HepG2 (cell line): ENCODE results near the gene HECTD4. TPM values are rescaled to one million over a fixed set of nuclear protein-coding genes. Genes with fewer than 3 reads are reported as not detected.
A peak's percentile ranks its signal among the peaks of the same experiment; 100 is the strongest.

Experiments used
- ARNT ChIP-seq: fragments of 450-650 bp; IDR thresholded peaks from 2 replicates; pipeline ENCODE4 v1.6.1; 2017
- ATM ChIP-seq: fragments of 450-650 bp; IDR thresholded peaks from 2 replicates; pipeline ENCODE4 v1.7.1; 2017; ENCODE audit warnings: mild to moderate bottlenecking, borderline replicate concordance
- CREB1 ChIP-seq, 2 experiments: fragments of 450-650 bp in 1 of 2; IDR thresholded peaks; 2 replicates each; pipeline ENCODE4 v1.6.1; 2016 to 2017; ENCODE audit warnings: control low read depth in 1 of 2, mild to moderate bottlenecking in 1 of 2, missing compliant biosample characterization in 1 of 2, missing genetic modification characterization in 1 of 2
- EHMT2 ChIP-seq: fragments of 200-600 bp; sonication (generic); IDR thresholded peaks from 2 replicates; pipeline ENCODE4 v1.7.0; 2017; ENCODE audit warnings: antibody characterized with exemption, low read depth, low read length, borderline replicate concordance
- HDAC6 ChIP-seq: fragments of 200-600 bp; sonication (generic); IDR thresholded peaks from 2 replicates; pipeline ENCODE4 v1.7.0; 2017; ENCODE audit warnings: mild to moderate bottlenecking, antibody characterized with exemption, low read length, low read depth
- HNRNPUL1 ChIP-seq: fragments of 200-400 bp; formaldehyde crosslinking; IDR thresholded peaks from 2 replicates; pipeline ENCODE4 v1.6.1; 2017; ENCODE audit warnings: low read depth, mild to moderate bottlenecking, low read length, moderate library complexity
- JUN ChIP-seq: sonication (generic); formaldehyde crosslinking; IDR thresholded peaks from 2 replicates; pipeline ENCODE4 v1.4.0; 2020; ENCODE audit warnings: mild to moderate bottlenecking, missing genetic modification reagents
- MED1 ChIP-seq: sonication (generic); formaldehyde crosslinking; IDR thresholded peaks from 2 replicates; pipeline ENCODE4 v1.4.0; 2020; ENCODE audit warnings: missing genetic modification reagents
- NONO ChIP-seq, 2 experiments: fragments of 450-650 bp in 1 of 2; sonication (generic) in 1 of 2; formaldehyde crosslinking in 1 of 2; IDR thresholded peaks in 1 of 2; conservative IDR thresholded peaks in 1 of 2; 2 replicates each; pipeline versions ENCODE4 v1.6.1 to v1.8.0; 2017 to 2022; ENCODE audit warnings: mild to moderate bottlenecking in 1 of 2, missing genetic modification reagents in 1 of 2, moderate library complexity in 1 of 2
- RBAK ChIP-seq: sonication (generic); formaldehyde crosslinking; IDR thresholded peaks from 2 replicates; pipeline ENCODE4 v1.5.1; 2020; ENCODE audit warnings: mild to moderate bottlenecking, missing genetic modification reagents
- RFX3 ChIP-seq: IDR thresholded peaks from 2 replicates; pipeline ENCODE4 v1.6.1; 2016; ENCODE audit warnings: missing biosample characterization, missing genetic modification reagents
- ZBTB38 ChIP-seq: sonication (generic); formaldehyde crosslinking; IDR thresholded peaks from 2 replicates; pipeline ENCODE4 v1.5.1; 2020; ENCODE audit warnings: mild to moderate bottlenecking, missing genetic modification reagents
- ZNF138 ChIP-seq: sonication (generic); formaldehyde crosslinking; IDR thresholded peaks from 2 replicates; pipeline ENCODE4 v1.5.0; 2020; ENCODE audit warnings: mild to moderate bottlenecking, low read depth, missing genetic modification reagents
- ZNF24 ChIP-seq: fragments of 450-650 bp; IDR thresholded peaks from 2 replicates; pipeline ENCODE4 v1.6.1; 2017; ENCODE audit warnings: antibody characterized with exemption, mild to moderate bottlenecking
- ZNF569 ChIP-seq: sonication (generic); formaldehyde crosslinking; IDR thresholded peaks from 2 replicates; pipeline ENCODE4 v1.5.0; 2020; ENCODE audit warnings: mild to moderate bottlenecking, missing genetic modification reagents, moderate library complexity, borderline replicate concordance
- ZNF570 ChIP-seq: sonication (generic); formaldehyde crosslinking; IDR thresholded peaks from 2 replicates; pipeline ENCODE4 v1.4.0; 2020; ENCODE audit warnings: mild to moderate bottlenecking, missing genetic modification reagents, borderline replicate concordance
- ZNF749 ChIP-seq: sonication (generic); formaldehyde crosslinking; IDR thresholded peaks from 2 replicates; pipeline ENCODE4 v1.8.0; 2022; ENCODE audit warnings: mild to moderate bottlenecking, missing genetic modification reagents, moderate library complexity, borderline replicate concordance
- ZNF773 ChIP-seq: sonication (generic); formaldehyde crosslinking; IDR thresholded peaks from 2 replicates; pipeline ENCODE4 v1.4.0; 2020; ENCODE audit warnings: missing genetic modification reagents, borderline replicate concordance
- polyA plus RNA-seq, 8 experiments: library from polyadenylated mRNA; depleted of rRNA in 3 of 8; stranded (reverse) in 7 of 8; unstranded in 1 of 8; fragments of >200 nt; fragmentation: Illumina TruSeq in 4 of 8; extraction: Trizol in 4 of 8; gene quantifications; 2 replicates each; pipeline versions ENCODE4 v1.2.1 to v1.2.3, GENCODE V29; 2011 to 2016; ENCODE audit warnings: low read depth in 4 of 8, missing spikeins in 1 of 8, mixed read lengths in 1 of 8; ENCODE audit not compliant: insufficient read depth in 1 of 8
- total RNA-seq, 5 experiments: library from RNA; depleted of rRNA; stranded (reverse); fragments of >200 nt; fragmentation: Illumina TruSeq; extraction: Trizol; gene quantifications; 2 replicates each; pipeline ENCODE4 v1.2.3, GENCODE V29; 2016; ENCODE audit warnings: low read depth in 1 of 5
- TF ChIP-seq, protein P1 (sequence below): sonication (generic); formaldehyde crosslinking; conservative IDR thresholded peaks from 2 replicates; pipeline ENCODE4 v1.8.1; 2023; ENCODE audit warnings: missing genetic modification reagents
- TF ChIP-seq, protein P2 (sequence below): sonication (generic); formaldehyde crosslinking; IDR thresholded peaks from 2 replicates; pipeline ENCODE4 v1.4.0; 2020; ENCODE audit warnings: missing genetic modification reagents, borderline replicate concordance
- TF ChIP-seq, protein P3 (sequence below): sonication (generic); formaldehyde crosslinking; IDR thresholded peaks from 2 replicates; pipeline ENCODE4 v1.5.0; 2020; ENCODE audit warnings: missing genetic modification reagents, mild to moderate bottlenecking, borderline replicate concordance
- TF ChIP-seq, protein P4 (sequence below): IDR thresholded peaks from 2 replicates; pipeline ENCODE4 v1.6.1; 2016; ENCODE audit warnings: mild to moderate bottlenecking
- TF ChIP-seq, protein P5 (sequence below): sonication (generic); formaldehyde crosslinking; IDR thresholded peaks from 2 replicates; pipeline ENCODE4 v1.8.0; 2022; ENCODE audit warnings: missing genetic modification reagents, low read depth, mild to moderate bottlenecking, borderline replicate concordance

HECTD4 gene
- total and polyA plus RNA-seq, 2 of the 13 experiments (the other 11 are each of a cell fraction or from before 2014, with no cell fraction given) = 9.0 to 11.4 TPM

DNA sequence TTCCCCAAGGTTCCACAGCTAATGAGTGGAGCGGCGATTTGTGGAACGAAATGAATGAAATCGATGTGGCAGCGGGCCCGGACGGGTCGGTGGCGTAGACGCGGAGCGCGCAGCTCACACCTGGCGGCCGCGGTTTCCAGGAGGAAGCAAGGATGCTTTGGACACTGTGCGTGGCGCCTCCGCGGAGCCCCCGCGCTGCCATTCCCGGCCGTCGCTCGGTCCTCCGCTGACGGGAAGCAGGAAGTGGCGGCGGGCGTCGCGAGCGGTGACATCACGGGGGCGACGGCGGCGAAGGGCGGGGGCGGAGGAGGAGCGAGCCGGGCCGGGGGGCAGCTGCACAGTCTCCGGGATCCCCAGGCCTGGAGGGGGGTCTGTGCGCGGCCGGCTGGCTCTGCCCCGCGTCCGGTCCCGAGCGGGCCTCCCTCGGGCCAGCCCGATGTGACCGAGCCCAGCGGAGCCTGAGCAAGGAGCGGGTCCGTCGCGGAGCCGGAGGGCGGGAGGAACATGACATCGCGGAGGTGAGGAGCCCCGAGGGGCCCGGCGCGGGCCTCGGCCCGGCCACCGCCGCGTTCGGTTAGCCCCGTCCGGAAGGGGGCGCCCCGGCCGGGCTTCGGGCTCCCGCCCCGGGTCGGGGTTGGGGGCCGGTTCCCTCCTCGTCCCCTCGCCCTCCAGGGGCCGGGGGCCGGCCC, 36.5 kb upstream of the HECTD4 start, which contains the start of gene PTPN11 (continued):
- TF ChIP-seq, protein P1, sequence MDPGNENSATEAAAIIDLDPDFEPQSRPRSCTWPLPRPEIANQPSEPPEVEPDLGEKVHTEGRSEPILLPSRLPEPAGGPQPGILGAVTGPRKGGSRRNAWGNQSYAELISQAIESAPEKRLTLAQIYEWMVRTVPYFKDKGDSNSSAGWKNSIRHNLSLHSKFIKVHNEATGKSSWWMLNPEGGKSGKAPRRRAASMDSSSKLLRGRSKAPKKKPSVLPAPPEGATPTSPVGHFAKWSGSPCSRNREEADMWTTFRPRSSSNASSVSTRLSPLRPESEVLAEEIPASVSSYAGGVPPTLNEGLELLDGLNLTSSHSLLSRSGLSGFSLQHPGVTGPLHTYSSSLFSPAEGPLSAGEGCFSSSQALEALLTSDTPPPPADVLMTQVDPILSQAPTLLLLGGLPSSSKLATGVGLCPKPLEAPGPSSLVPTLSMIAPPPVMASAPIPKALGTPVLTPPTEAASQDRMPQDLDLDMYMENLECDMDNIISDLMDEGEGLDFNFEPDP (CRISPR knock-in tag) = 0 out of 2 replicates have a peak, but pooled peaks have one; percentile 75
- TF ChIP-seq ZNF24 (no peak), ARNT (no peak), EHMT2 (no peak), MED1 (CRISPR knock-in tag) (peak; percentile 71), NONO (IDR thresholded peaks at IDR 0.05) (no peak), NONO (CRISPR knock-in tag; conservative IDR thresholded peaks at IDR 0.05) (peak; percentile 76; the same call in 1 of the 2 replicates), ZNF749 (CRISPR knock-in tag) (0 out of 2 replicates have a peak, but pooled peaks have one; percentile 44), ZNF569 (CRISPR knock-in tag) (no peak), ZNF773 (CRISPR knock-in tag) (no peak), ZBTB38 (peak; percentile 81), RFX3 (CRISPR knock-in tag) (no peak), RBAK (CRISPR knock-in tag) (no peak), ZNF138 (CRISPR knock-in tag) (no peak), HNRNPUL1 (no peak), CREB1 (IDR thresholded peaks at IDR 0.05) (peak; percentile 97), CREB1 (CRISPR knock-in tag; IDR thresholded peaks at IDR 0.05) (peak; percentile 97), ZNF570 (CRISPR knock-in tag) (no peak), JUN (CRISPR knock-in tag) (no peak), ATM (no peak), HDAC6 (no peak)
- TF ChIP-seq, protein P2, sequence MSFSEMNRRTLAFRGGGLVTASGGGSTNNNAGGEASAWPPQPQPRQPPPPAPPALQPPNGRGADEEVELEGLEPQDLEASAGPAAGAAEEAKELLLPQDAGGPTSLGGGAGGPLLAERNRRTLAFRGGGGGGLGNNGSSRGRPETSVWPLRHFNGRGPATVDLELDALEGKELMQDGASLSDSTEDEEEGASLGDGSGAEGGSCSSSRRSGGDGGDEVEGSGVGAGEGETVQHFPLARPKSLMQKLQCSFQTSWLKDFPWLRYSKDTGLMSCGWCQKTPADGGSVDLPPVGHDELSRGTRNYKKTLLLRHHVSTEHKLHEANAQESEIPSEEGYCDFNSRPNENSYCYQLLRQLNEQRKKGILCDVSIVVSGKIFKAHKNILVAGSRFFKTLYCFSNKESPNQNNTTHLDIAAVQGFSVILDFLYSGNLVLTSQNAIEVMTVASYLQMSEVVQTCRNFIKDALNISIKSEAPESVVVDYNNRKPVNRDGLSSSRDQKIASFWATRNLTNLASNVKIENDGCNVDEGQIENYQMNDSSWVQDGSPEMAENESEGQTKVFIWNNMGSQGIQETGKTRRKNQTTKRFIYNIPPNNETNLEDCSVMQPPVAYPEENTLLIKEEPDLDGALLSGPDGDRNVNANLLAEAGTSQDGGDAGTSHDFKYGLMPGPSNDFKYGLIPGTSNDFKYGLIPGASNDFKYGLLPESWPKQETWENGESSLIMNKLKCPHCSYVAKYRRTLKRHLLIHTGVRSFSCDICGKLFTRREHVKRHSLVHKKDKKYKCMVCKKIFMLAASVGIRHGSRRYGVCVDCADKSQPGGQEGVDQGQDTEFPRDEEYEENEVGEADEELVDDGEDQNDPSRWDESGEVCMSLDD = no peak
- TF ChIP-seq, protein P3, sequence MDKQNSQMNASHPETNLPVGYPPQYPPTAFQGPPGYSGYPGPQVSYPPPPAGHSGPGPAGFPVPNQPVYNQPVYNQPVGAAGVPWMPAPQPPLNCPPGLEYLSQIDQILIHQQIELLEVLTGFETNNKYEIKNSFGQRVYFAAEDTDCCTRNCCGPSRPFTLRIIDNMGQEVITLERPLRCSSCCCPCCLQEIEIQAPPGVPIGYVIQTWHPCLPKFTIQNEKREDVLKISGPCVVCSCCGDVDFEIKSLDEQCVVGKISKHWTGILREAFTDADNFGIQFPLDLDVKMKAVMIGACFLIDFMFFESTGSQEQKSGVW = no peak
- TF ChIP-seq, protein P4, sequence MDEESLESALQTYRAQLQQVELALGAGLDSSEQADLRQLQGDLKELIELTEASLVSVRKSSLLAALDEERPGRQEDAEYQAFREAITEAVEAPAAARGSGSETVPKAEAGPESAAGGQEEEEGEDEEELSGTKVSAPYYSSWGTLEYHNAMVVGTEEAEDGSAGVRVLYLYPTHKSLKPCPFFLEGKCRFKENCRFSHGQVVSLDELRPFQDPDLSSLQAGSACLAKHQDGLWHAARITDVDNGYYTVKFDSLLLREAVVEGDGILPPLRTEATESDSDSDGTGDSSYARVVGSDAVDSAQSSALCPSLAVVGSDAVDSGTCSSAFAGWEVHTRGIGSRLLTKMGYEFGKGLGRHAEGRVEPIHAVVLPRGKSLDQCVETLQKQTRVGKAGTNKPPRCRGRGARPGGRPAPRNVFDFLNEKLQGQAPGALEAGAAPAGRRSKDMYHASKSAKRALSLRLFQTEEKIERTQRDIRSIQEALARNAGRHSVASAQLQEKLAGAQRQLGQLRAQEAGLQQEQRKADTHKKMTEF (CRISPR knock-in tag) = no peak; the same call in 1 of the 2 replicates
- TF ChIP-seq, protein P5, sequence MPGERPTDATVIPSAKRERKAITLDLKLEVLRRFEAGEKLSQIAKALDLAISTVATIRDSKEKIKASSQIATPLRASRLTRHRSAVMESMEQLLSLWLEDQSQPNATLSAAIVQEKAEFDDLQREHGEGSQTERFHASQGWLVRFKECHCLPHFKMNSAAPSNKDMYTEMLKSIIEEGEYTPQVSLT (CRISPR knock-in tag) = no peak
